Right atrium auricular region (tissue), 2 donors: Measurements from ENCODE around the gene SSX2IP. TPM values are rescaled to one million over a fixed set of nuclear protein-coding genes. Genes with fewer than 3 reads are reported as not detected.

Experiments used
- DNase-seq: peaks from one replicate; pipeline ENCODE4 v3.0.0-alpha.2; 2019; ENCODE audit warnings: low spot score
- H3K27ac ChIP-seq, 2 donors: fragments of 200-600 bp; sonication (generic); 1 replicate in 1 of 2; 2 replicates in 1 of 2; pipeline ENCODE4 v1.5.1; 2016 to 2019
- H3K27me3 ChIP-seq, 2 donors: fragments of 200-600 bp; sonication (generic); one replicate each; pipeline versions ENCODE4 v1.5.1 to v1.6.0; 2017 to 2019
- H3K36me3 ChIP-seq: fragments of 200-600 bp; sonication (generic); one replicate; pipeline ENCODE4 v1.5.1; 2016
- H3K4me1 ChIP-seq, 2 donors: fragments of 200-600 bp; sonication (generic); one replicate each; pipeline versions ENCODE4 v1.5.1 to v1.6.0; 2017 to 2019
- H3K4me3 ChIP-seq, 2 donors: fragments of 200-600 bp; sonication (generic); 1 replicate in 1 of 2; 2 replicates in 1 of 2; pipeline ENCODE4 v1.5.1; 2017 to 2019; ENCODE audit warnings: mild to moderate bottlenecking in 1 of 2, moderate library complexity in 1 of 2
- H3K9me3 ChIP-seq, 2 donors: fragments of 200-600 bp; sonication (generic); one replicate each; pipeline ENCODE4 v1.5.1; 2019
- CTCF ChIP-seq, 2 donors: fragments of 200-600 bp; sonication (generic); IDR thresholded peaks; one replicate each; pipeline ENCODE4 v1.5.1; 2019; ENCODE audit warnings: antibody characterized with exemption in 2 of 2
- total RNA-seq, 2 donors: library from RNA; depleted of rRNA; stranded (reverse); fragments of >200 nt; gene quantifications; one replicate each; pipeline ENCODE4 v1.1.0, GENCODE V29; 2016

Gene SSX2IP
- total RNA-seq, 2 donors from 2014 or later = 11.3 to 14.2 TPM

- Histone ChIP-seq H3K9me3 (no peaks in the 10 kb centered on the region), H3K4me3 (no peak overlapping the region), H3K27me3 (no peaks in the 10 kb centered on the region), H3K36me3 (no peaks in the 10 kb centered on the region), H3K27ac (no peak overlapping the region), H3K4me1 (no peaks in the 10 kb centered on the region)
- TF ChIP-seq CTCF (IDR thresholded peaks at IDR 0.05) = no peak
- DNase-seq = no peak
Observed at GRCh38 chr1:84721152-84721551, 30.9 kb upstream of the SSX2IP start.

GRCh38 chr1:84720221-84720780 is 30.0 kb upstream of the SSX2IP start:
- no peak for DNase-seq
- Histone ChIP-seq H3K9me3 (no peaks in the 10 kb centered on the region), H3K36me3 (no peaks in the 10 kb centered on the region), H3K27ac (peak overlapping the region in 1 of 2 donors; percentile 27), H3K27me3 (no peaks in the 10 kb centered on the region), H3K4me1 (peaks cover 0 to 5% of the 10 kb centered on the region in 2 donors), H3K4me3 (no peak overlapping the region)
- TF ChIP-seq CTCF (IDR thresholded peaks at IDR 0.05) = no peak

- no peak for TF ChIP-seq CTCF (IDR thresholded peaks at IDR 0.05)
- Histone ChIP-seq H3K36me3 (no peaks in the 10 kb centered on the region), H3K27ac (peak overlapping the region; percentile 17 to 27), H3K9me3 (no peaks in the 10 kb centered on the region), H3K4me1 (peaks cover 0 to 7% of the 10 kb centered on the region in 2 donors), H3K27me3 (no peaks in the 10 kb centered on the region), H3K4me3 (no peak overlapping the region)
- DNase-seq = no peak
Observed at GRCh38 chr1:84719543-84720217, 29.4 kb upstream of the SSX2IP start.

GRCh38 chr1:84715342-84716019 is 25.2 kb upstream of the SSX2IP start:
- Histone ChIP-seq H3K36me3 (no peaks in the 10 kb centered on the region), H3K27me3 (no peaks in the 10 kb centered on the region), H3K27ac (no peak overlapping the region), H3K9me3 (no peaks in the 10 kb centered on the region), H3K4me3 (no peak overlapping the region), H3K4me1 (peaks cover 0 to 7% of the 10 kb centered on the region in 2 donors)
- no peak for DNase-seq
- TF ChIP-seq CTCF (IDR thresholded peaks at IDR 0.05) = no peak

- no peak for DNase-seq
- Histone ChIP-seq H3K27ac (no peak overlapping the region), H3K4me1 (peaks cover 0 to 7% of the 10 kb centered on the region in 2 donors), H3K4me3 (no peak overlapping the region), H3K36me3 (no peaks in the 10 kb centered on the region), H3K9me3 (no peaks in the 10 kb centered on the region), H3K27me3 (no peaks in the 10 kb centered on the region)
- no peak for TF ChIP-seq CTCF (IDR thresholded peaks at IDR 0.05)
Observed at GRCh38 chr1:84712276-84712874, 22.1 kb upstream of the SSX2IP start.
